ENCODE results near the gene EIF4ENIF1.
A peak's percentile ranks its signal among the peaks of the same experiment; 100 is the strongest.
"Not testable (repeated sequence)": the region's sequence is repeated elsewhere in the genome, so short reads cannot be mapped to it uniquely, and the experiment has no call there.

EIF4ENIF1 gene

DNA sequence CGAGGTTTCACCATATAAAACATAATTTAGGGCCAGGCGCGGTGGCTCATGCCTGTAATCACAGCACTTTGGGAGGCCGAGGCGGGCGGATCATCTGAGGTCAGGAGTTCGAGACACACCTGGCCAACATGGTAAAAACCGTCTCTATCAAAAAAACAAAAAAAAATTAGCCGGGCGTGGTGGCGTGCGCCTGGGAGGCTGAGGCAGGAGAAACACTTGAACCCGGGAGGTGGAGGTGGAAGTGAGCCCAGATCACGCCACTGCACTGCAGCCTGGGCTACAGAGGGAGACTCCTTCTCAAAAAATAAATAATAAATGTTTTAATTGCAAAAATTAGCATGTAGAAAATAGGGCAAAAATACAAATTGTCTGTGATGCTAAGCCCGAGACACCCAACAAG, 5.7 kb upstream of the EIF4ENIF1 start:
- Histone ChIP-seq H3K4me3 (ENCODE audit: insufficient read depth, low read depth, low read length) (peak overlapping the region; percentile 92), H3K4me1 (ENCODE audit: control insufficient read depth, insufficient read depth, low read length) (peaks cover 8% of the 10 kb centered on the region)

DNA sequence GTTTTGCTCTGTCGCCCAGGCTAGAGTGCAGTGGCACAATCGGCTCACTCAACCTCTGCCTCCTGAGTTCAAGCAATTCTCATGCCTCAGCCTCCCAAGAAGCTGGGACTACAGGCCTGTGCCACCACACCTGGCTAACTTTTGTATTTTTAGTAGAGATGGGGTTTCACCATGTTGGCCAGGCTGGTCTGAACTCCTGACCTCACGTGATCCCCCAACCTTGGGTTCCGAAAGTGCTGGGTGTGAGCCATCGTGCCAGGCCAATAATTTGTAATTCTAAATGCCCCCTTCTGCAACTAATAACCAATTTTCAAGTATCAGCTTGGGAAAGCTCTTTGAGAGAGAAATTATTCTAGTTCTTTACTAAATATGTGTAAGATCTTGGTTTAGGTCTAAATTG, 3.7 kb upstream of the EIF4ENIF1 start:
- WGBS, 2 experiments = 97 to 98% methylated on average over 5 of the region's 5 CpGs
- H3K27me3 ChIP-seq (ENCODE audit: control insufficient read depth, insufficient read depth, low read length, poor library complexity, severe bottlenecking); H3K27ac ChIP-seq (ENCODE audit: insufficient read depth, low read depth, low read length, poor library complexity, severe bottlenecking); H3K4me1 ChIP-seq (ENCODE audit: control insufficient read depth, insufficient read depth, low read length); H3K4me3 ChIP-seq (ENCODE audit: insufficient read depth, low read depth, low read length); H3K36me3 ChIP-seq (ENCODE audit: control insufficient read depth, insufficient read depth, low read length); H3K9me3 ChIP-seq (ENCODE audit: control insufficient read depth, low read length): not testable (repeated sequence)

More for the DNA sequence above, 5.7 kb upstream of the EIF4ENIF1 start:
- WGBS, 2 experiments = 90 to 93% methylated on average over 15 of the region's 15 CpGs
- no peaks in the 10 kb centered on the region for H3K27me3 ChIP-seq (ENCODE audit: control insufficient read depth, insufficient read depth, low read length, poor library complexity, severe bottlenecking)
- H3K9me3 ChIP-seq (ENCODE audit: control insufficient read depth, low read length) = no peaks in the 10 kb centered on the region
- no peak overlapping the region for H3K27ac ChIP-seq (ENCODE audit: insufficient read depth, low read depth, low read length, poor library complexity, severe bottlenecking)
- H3K36me3 ChIP-seq (ENCODE audit: control insufficient read depth, insufficient read depth, low read length) = no peaks in the 10 kb centered on the region

DNA sequence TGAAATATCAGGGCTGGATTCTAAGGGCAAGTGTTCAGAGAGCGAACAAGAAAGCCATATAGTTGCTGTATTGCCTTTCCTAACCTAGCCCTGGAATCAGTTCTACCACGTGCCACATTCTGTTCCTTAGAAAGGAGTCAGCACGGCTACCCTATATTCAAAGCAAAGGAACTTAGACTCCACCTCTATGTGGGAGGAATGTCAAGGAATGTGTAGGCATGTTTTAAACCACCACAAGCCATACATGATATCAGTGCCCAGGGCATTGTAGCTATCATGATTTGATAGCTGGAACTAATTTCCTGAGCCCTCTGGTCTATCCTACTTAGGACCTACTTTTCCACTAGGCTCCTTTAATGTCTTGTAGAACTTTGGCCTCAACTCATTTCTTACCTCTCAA, 2.5 kb upstream of the EIF4ENIF1 start:
- H3K36me3 ChIP-seq (ENCODE audit: control insufficient read depth, insufficient read depth, low read length) = peaks cover 5% of the 10 kb centered on the region
- no peaks in the 10 kb centered on the region for H3K9me3 ChIP-seq (ENCODE audit: control insufficient read depth, low read length)
- H3K27ac ChIP-seq (ENCODE audit: insufficient read depth, low read depth, low read length, poor library complexity, severe bottlenecking) = no peak overlapping the region
- H3K27me3 ChIP-seq (ENCODE audit: control insufficient read depth, insufficient read depth, low read length, poor library complexity, severe bottlenecking) = no peaks in the 10 kb centered on the region
- peaks cover 8% of the 10 kb centered on the region for H3K4me1 ChIP-seq (ENCODE audit: control insufficient read depth, insufficient read depth, low read length)
- 85 to 89% methylated on average over 3 of the region's 3 CpGs for WGBS, 2 experiments
- H3K4me3 ChIP-seq (ENCODE audit: insufficient read depth, low read depth, low read length) = no peak overlapping the region

DNA sequence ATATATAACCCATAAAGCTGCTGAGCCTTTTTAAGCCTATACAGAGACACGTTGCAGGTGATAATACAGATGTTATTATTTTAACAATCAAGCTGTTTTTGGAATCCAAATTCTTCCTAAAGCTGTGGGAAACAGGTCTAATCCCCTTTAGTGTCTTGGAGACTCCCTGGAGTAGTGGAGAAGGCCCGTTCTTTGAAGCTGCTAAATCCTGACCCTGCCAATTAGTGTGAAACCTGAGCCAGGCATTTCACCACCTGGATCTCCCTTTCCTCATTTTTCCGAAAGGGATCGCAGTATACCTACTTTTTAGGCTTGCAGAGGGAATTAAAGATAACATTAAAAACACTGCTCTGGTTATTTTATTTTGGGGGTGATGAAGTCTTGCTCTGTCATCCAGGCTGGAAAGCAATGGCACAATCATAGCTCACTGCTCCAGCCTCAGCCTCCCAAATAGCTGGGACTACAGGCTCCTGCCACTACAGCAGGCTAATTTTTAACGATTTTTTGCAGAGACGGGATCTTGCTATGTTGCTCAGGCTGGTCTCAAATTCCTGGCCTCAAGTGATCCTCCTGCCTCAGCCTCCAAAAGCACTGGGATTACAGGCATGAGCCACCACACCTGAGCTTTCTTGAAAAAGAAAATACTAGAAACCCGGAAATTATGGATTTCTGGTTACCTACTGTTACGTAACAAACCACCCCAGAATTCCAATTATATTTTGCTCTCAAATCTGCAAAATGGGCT, 1.7 kb upstream of the EIF4ENIF1 start:
- Histone ChIP-seq H3K4me3 (ENCODE audit: insufficient read depth, low read depth, low read length) (peak overlapping the region; percentile 65), H3K27me3 (ENCODE audit: control insufficient read depth, insufficient read depth, low read length, poor library complexity, severe bottlenecking) (no peaks in the 10 kb centered on the region), H3K9me3 (ENCODE audit: control insufficient read depth, low read length) (no peaks in the 10 kb centered on the region), H3K27ac (ENCODE audit: insufficient read depth, low read depth, low read length, poor library complexity, severe bottlenecking) (peak overlapping the region; percentile 79), H3K36me3 (ENCODE audit: control insufficient read depth, insufficient read depth, low read length) (peaks cover 8% of the 10 kb centered on the region), H3K4me1 (ENCODE audit: control insufficient read depth, insufficient read depth, low read length) (peaks cover 8% of the 10 kb centered on the region)
- WGBS, 2 experiments = 55 to 56% methylated on average over 7 to 8 of the region's 8 CpGs

DNA sequence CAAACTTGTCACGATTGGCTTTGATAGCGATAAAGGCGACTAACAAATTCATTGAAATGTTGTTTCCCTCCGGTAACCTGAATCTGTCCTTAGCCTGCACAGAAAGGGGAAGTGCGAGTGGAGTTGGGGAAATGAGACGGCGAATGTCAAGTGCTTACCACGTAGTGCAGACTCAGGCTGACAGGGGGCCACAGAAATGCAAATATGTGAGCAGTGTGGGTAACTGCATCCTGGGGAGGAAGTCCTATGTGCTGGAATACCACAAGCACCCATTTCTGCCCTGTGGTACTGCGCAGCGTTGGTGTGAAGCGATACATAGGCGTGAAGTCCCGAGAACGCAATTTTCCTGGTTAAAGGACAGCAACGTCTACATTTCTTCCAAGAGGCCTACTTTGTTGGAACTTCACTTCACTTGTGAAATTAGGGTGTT, 869 bp upstream of the EIF4ENIF1 start:
- Histone ChIP-seq H3K9me3 (ENCODE audit: control insufficient read depth, low read length) (no peaks in the 10 kb centered on the region), H3K27me3 (ENCODE audit: control insufficient read depth, insufficient read depth, low read length, poor library complexity, severe bottlenecking) (no peaks in the 10 kb centered on the region), H3K4me3 (ENCODE audit: insufficient read depth, low read depth, low read length) (peak overlapping the region; percentile 65), H3K4me1 (ENCODE audit: control insufficient read depth, insufficient read depth, low read length) (peaks cover 8% of the 10 kb centered on the region), H3K27ac (ENCODE audit: insufficient read depth, low read depth, low read length, poor library complexity, severe bottlenecking) (peak overlapping the region; percentile 79), H3K36me3 (ENCODE audit: control insufficient read depth, insufficient read depth, low read length) (peaks cover 8% of the 10 kb centered on the region)
- WGBS, 2 experiments = 5 to 7% methylated on average over 15 of the region's 15 CpGs

DNA sequence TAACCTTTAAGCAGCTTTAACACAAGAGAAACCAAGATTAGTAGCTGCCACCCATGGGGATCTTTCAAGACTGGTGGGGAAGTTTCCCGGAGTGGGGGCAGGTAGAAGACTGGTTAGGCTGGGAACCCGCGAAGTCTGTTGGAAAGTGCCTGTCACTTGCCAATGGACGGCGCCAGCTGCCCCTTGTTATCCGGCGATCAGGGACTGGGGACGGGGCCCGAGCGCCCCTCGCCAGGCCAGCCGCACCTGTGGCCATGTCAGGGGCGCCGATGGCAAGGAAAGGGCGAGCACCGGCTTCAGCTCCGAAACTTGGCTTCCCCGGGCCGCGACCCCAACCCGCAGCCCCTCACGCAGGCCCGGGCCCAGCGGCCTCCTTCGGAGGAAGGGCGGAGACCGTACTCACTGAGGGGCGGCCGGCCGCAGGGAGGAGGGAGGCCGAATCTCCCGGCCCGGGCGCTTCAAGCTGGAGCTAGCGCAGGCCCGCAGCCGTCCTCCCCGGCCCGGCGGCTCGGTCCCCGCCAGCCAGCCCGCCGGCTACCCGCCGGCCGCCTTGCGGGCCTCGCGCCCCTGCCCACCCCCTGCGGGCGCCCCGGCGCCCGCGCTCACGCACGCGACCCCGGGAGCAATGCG, 539 bp downstream of the EIF4ENIF1 start:
- no peak overlapping the region for H3K27ac ChIP-seq (ENCODE audit: insufficient read depth, low read depth, low read length, poor library complexity, severe bottlenecking)
- peak overlapping the region; percentile 65 for H3K4me3 ChIP-seq (ENCODE audit: insufficient read depth, low read depth, low read length)
- WGBS, 2 experiments = 0% methylated on average over 61 of the region's 61 CpGs
- peaks cover 8% of the 10 kb centered on the region for H3K4me1 ChIP-seq (ENCODE audit: control insufficient read depth, insufficient read depth, low read length)
- peaks cover 13% of the 10 kb centered on the region for H3K36me3 ChIP-seq (ENCODE audit: control insufficient read depth, insufficient read depth, low read length)
- no peaks in the 10 kb centered on the region for H3K27me3 ChIP-seq (ENCODE audit: control insufficient read depth, insufficient read depth, low read length, poor library complexity, severe bottlenecking)
- H3K9me3 ChIP-seq (ENCODE audit: control insufficient read depth, low read length) = no peaks in the 10 kb centered on the region

DNA sequence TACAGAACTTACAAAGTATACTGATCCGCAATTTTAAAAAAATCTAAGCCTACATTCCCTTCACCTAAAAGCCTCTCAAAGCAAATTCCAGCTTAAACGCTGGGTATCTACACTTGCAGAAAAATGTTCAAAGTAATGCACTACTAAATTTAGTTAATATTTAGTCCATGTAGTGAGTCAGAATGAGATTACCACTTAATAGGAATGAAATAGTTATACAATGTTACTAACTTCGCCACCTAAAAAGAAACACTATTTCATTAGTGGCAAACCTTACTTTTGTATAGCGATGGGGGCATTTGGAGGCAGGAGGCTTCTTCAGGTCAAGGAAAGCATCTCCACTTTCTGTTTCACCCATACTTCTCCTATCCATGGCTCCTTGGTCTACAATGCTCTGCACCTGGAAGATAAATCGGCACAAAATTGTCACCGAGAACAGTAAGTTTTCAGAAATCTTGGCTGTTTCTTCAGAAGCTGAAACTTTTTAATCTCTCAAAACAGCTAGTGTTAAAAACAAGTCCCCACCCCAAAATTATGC, 1.2 kb downstream of the EIF4ENIF1 start:
- H3K27ac ChIP-seq (ENCODE audit: insufficient read depth, low read depth, low read length, poor library complexity, severe bottlenecking) = no peak overlapping the region
- no peaks in the 10 kb centered on the region for H3K27me3 ChIP-seq (ENCODE audit: control insufficient read depth, insufficient read depth, low read length, poor library complexity, severe bottlenecking)
- 88 to 94% methylated on average over 5 of the region's 6 CpGs for WGBS, 2 experiments
- H3K9me3 ChIP-seq (ENCODE audit: control insufficient read depth, low read length) = no peaks in the 10 kb centered on the region
- H3K36me3 ChIP-seq (ENCODE audit: control insufficient read depth, insufficient read depth, low read length) = peaks cover 13% of the 10 kb centered on the region
- peak overlapping the region; percentile 65 for H3K4me3 ChIP-seq (ENCODE audit: insufficient read depth, low read depth, low read length)
- H3K4me1 ChIP-seq (ENCODE audit: control insufficient read depth, insufficient read depth, low read length) = peaks cover 8% of the 10 kb centered on the region

DNA sequence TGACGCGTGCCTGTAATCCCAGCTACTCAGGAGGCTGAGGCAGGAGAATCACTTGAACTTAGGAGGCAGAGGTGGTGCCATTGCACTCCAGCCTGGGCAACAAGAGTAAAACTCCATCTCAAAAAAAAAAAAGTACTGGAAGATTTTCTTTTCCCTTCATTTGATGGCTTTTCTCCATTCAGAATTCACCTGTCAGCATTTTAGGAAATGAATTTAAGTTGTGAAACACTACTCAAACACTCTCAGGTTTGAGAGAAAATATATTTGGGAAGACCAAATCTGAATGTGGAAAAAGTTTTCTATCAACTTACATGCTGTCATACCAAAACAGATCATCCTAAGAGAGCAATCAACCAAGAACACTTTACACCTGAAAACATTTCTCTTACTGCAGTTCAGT, 2.7 kb downstream of the EIF4ENIF1 start:
- Histone ChIP-seq H3K27me3 (ENCODE audit: control insufficient read depth, insufficient read depth, low read length, poor library complexity, severe bottlenecking) (no peaks in the 10 kb centered on the region), H3K4me3 (ENCODE audit: insufficient read depth, low read depth, low read length) (no peak overlapping the region), H3K4me1 (ENCODE audit: control insufficient read depth, insufficient read depth, low read length) (peaks cover 5% of the 10 kb centered on the region), H3K27ac (ENCODE audit: insufficient read depth, low read depth, low read length, poor library complexity, severe bottlenecking) (no peak overlapping the region), H3K36me3 (ENCODE audit: control insufficient read depth, insufficient read depth, low read length) (peaks cover 16% of the 10 kb centered on the region), H3K9me3 (ENCODE audit: control insufficient read depth, low read length) (no peaks in the 10 kb centered on the region)
- WGBS, 2 experiments = 80 to 94% methylated on average over 2 of the region's 2 CpGs

DNA sequence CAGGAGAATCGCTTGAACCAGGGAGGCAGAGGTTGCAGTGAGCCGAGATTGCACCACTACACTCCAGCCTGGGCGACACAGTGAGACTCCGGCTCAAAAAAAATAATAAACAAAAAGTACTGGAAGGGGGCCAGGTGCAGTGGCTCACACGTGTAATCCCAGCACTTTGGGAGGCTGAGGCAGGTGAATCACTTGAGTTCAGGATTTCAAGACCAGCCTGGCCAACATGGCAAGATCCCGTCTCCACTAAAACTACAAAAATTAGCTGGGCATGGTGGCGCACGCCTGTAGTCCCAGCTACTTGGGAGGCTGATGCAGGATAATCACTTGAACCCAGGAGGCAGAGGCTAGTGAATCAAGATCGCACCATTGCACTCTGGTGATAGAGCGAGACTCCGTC, 3.3 kb downstream of the EIF4ENIF1 start:
- not testable (repeated sequence) for H3K9me3 ChIP-seq (ENCODE audit: control insufficient read depth, low read length); H3K27me3 ChIP-seq (ENCODE audit: control insufficient read depth, insufficient read depth, low read length, poor library complexity, severe bottlenecking); H3K4me3 ChIP-seq (ENCODE audit: insufficient read depth, low read depth, low read length); H3K4me1 ChIP-seq (ENCODE audit: control insufficient read depth, insufficient read depth, low read length); H3K27ac ChIP-seq (ENCODE audit: insufficient read depth, low read depth, low read length, poor library complexity, severe bottlenecking)
- H3K36me3 ChIP-seq (ENCODE audit: control insufficient read depth, insufficient read depth, low read length) = peaks cover 22% of the 10 kb centered on the region
- 93 to 96% methylated on average over 11 of the region's 11 CpGs for WGBS, 2 experiments

DNA sequence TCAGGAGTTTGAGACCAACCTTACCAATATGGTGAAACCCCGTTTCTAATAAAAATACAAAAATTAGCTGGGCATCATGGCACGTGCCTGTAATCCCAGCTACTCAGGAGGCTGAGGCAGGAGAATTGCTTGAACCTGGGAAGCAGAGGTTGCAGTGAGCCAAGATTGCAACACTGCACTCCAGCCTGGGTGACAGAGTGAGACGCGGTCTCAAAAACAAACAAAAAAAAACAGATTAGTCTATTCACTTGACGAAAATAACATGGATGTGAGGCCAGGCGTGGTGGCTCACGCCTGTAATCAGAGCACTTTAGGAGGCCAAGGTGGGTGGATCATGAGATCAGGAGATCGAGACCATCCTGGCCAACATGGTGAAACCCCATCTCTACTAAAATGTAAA, 7.2 kb downstream of the EIF4ENIF1 start:
- not testable (repeated sequence) for H3K9me3 ChIP-seq (ENCODE audit: control insufficient read depth, low read length); H3K4me1 ChIP-seq (ENCODE audit: control insufficient read depth, insufficient read depth, low read length); H3K27me3 ChIP-seq (ENCODE audit: control insufficient read depth, insufficient read depth, low read length, poor library complexity, severe bottlenecking); H3K27ac ChIP-seq (ENCODE audit: insufficient read depth, low read depth, low read length, poor library complexity, severe bottlenecking); H3K4me3 ChIP-seq (ENCODE audit: insufficient read depth, low read depth, low read length)
- peaks cover 31% of the 10 kb centered on the region for H3K36me3 ChIP-seq (ENCODE audit: control insufficient read depth, insufficient read depth, low read length)
- 95% methylated on average over 8 of the region's 8 CpGs for WGBS, 2 experiments
